SJCRH30 (cell line): ENCODE results near the gene DTNA. TPM values are rescaled to one million over a fixed set of nuclear protein-coding genes. Genes with fewer than 3 reads are reported as not detected.
A peak's percentile ranks its signal among the peaks of the same experiment; 100 is the strongest.
"Not testable (repeated sequence)": the region's sequence is repeated elsewhere in the genome, so short reads cannot be mapped to it uniquely, and the experiment has no call there.

Experiments used
- DNase-seq, 2 experiments: peaks; one replicate each; pipeline ENCODE4 v3.0.0-alpha.2; 2015 to 2020
- H3K27ac ChIP-seq: fragments of 250-450 bp; sonication (Bioruptor Pico); 2 replicates; pipeline ENCODE4 v1.5.1; 2020; ENCODE audit warnings: mild to moderate bottlenecking, moderate library complexity
- H3K27me3 ChIP-seq: fragments of 250-450 bp; sonication (Bioruptor Pico); 2 replicates; pipeline ENCODE4 v1.5.1; 2020; ENCODE audit warnings: mild to moderate bottlenecking, moderate library complexity
- H3K36me3 ChIP-seq: fragments of 250-450 bp; sonication (Bioruptor Pico); 2 replicates; pipeline ENCODE4 v1.5.1; 2020; ENCODE audit warnings: mild to moderate bottlenecking, moderate library complexity
- H3K4me1 ChIP-seq: fragments of 250-450 bp; sonication (Bioruptor Pico); 2 replicates; pipeline ENCODE4 v1.5.1; 2020; ENCODE audit warnings: mild to moderate bottlenecking, moderate library complexity
- H3K4me3 ChIP-seq: fragments of 250-450 bp; sonication (Bioruptor Pico); 2 replicates; pipeline ENCODE4 v1.5.1; 2020; ENCODE audit warnings: mild to moderate bottlenecking, moderate library complexity
- H3K9me3 ChIP-seq: fragments of 250-450 bp; sonication (Bioruptor Pico); replicated peaks from 2 replicates; pipeline ENCODE4 v1.5.1; 2020; ENCODE audit warnings: mild to moderate bottlenecking, moderate library complexity
- total RNA-seq: library from RNA; depleted of rRNA; stranded (reverse); fragments of >200 nt; shearing (Covaris generic); gene quantifications from 2 replicates; pipeline ENCODE4 v1.2.3, GENCODE V29; 2014

Gene DTNA
- total RNA-seq, 1 experiment from 2014 or later, result 11.9 TPM

- Histone ChIP-seq H3K27me3 (no peaks in the 10 kb centered on the region), H3K36me3 (no peaks in the 10 kb centered on the region), H3K4me1 (peaks cover 23% of the 10 kb centered on the region), H3K27ac (peak overlapping the region; percentile 86), H3K4me3 (peak overlapping the region; percentile 37), H3K9me3 (no peaks in the 10 kb centered on the region)
- peak; percentile 57 to 82 for DNase-seq
These were observed 2.4 kb upstream of the DTNA start for GRCh38 chr18:34707670-34708069.

DNA sequence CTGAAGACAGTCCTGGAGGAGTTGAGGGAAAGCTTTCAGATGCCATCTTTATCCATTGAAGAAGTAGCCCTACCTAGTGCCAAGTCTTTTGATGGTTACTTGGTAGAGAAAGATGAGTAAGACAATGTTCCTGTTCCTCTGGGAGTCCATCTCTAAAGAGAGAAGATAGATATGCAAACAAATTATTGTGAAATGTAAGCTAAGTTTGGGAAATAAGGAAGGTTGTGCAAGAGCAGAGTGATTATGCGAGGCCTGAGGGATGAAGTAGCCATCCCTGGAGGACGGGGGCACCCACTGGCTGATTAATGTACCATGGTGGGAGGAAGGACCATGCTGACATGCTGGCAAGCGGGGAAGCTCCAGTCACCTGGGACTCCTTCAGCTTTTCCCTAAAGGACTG lies 994 bp upstream of the DTNA start:
- Histone ChIP-seq H3K4me3 (no peak overlapping the region), H3K36me3 (no peaks in the 10 kb centered on the region), H3K27ac (no peak overlapping the region), H3K4me1 (peaks cover 23% of the 10 kb centered on the region), H3K27me3 (no peaks in the 10 kb centered on the region), H3K9me3 (no peaks in the 10 kb centered on the region)
- DNase-seq, result no peak

DNA sequence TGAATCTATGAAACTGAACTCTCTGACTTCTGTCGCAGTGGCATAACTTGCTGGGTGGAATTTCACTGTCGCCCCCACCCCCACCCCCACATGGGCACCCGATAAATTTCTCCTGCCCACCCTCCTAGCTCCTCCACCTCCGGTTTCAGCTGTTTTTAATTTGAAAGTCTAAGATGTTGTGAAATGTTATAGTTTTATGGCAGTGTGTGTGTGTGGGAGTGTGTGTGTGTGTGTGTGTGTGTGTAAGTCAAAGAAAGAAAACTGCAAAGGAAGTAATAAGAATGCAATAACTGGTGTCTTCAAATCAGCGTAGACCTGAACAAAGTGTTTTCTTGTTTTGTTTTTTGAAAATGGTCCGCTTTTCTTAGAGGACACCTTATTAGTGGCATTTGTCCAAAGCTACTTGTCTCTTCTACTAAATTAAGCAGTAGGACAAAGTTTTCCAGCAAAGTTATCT lies 388 bp downstream of the DTNA start:
- DNase-seq, result no peak

GRCh38 chr18:34710934-34711333 lies 836 bp downstream of the DTNA start:
- H3K9me3 ChIP-seq, result no peaks in the 10 kb centered on the region
- H3K4me1 ChIP-seq, result peaks cover 23% of the 10 kb centered on the region
- H3K27ac ChIP-seq, result peak overlapping the region; percentile 48
- H3K4me3 ChIP-seq, result peak overlapping the region; percentile 61
- H3K27me3 ChIP-seq, result no peaks in the 10 kb centered on the region
- H3K36me3 ChIP-seq, result no peaks in the 10 kb centered on the region
- peak; percentile 31 to 61 for DNase-seq

More for the DNA sequence above, 388 bp downstream of the DTNA start:
- Histone ChIP-seq H3K4me1 (peaks cover 23% of the 10 kb centered on the region), H3K9me3 (no peaks in the 10 kb centered on the region), H3K36me3 (no peaks in the 10 kb centered on the region), H3K27ac (peak overlapping the region; percentile 48), H3K4me3 (peak overlapping the region; percentile 61), H3K27me3 (no peaks in the 10 kb centered on the region)

DNA sequence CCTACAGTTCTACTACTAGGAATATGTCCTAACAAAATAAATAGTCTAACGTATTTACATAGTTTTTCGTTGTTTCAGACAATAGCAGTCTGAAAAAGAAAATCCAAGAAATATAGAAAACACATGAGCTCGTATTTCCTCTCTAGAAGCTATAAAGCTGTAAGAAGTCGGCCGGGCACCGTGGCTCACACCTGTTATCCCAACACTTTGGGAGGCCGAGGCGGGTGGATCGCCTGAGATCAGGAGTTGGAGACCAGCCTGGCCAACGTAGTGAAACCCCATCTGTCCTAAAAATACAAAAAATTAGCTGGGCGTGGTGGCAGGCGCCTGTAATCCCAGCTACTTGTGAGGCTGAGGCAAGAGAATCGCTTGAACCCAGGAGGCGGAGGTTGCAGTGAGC lies 6.0 kb downstream of the DTNA start:
- not testable (repeated sequence) for H3K27ac ChIP-seq, H3K9me3 ChIP-seq, DNase-seq, H3K4me3 ChIP-seq, H3K36me3 ChIP-seq, H3K4me1 ChIP-seq, H3K27me3 ChIP-seq

- no peaks in the 10 kb centered on the region for H3K27me3 ChIP-seq
- H3K4me1 ChIP-seq, result no peaks in the 10 kb centered on the region
- DNase-seq, result no peak
These were observed 8.5 kb downstream of the DTNA start for GRCh38 chr18:34718610-34719009.

DNA sequence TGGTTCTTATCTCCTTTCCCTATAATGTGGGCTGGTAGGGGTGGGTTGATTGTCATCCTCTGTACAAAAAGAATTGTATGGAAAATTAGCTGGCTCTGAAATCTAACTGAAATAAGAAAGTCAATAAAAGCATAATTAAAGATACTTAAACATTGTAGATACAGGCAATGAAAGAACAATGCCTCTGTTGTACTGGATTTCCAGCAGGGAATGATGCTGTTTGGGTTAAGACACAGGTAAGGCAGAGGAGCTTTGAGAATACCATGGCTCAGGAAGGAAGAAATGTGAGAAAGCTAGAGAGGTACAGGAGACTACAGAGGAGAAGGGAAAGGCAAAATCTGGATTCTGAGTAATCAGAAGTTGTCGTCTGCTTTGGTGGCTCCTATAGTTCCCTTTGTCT lies 10.1 kb downstream of the DTNA start:
- no peak overlapping the region for H3K4me3 ChIP-seq
- no peak overlapping the region for H3K27ac ChIP-seq
- no peaks in the 10 kb centered on the region for H3K9me3 ChIP-seq
- no peaks in the 10 kb centered on the region for H3K4me1 ChIP-seq
- no peaks in the 10 kb centered on the region for H3K27me3 ChIP-seq
- no peaks in the 10 kb centered on the region for H3K36me3 ChIP-seq
- DNase-seq, result no peak

More at GRCh38 chr18:34718610-34719009, 8.5 kb downstream of the DTNA start:
- Histone ChIP-seq H3K36me3 (no peaks in the 10 kb centered on the region), H3K9me3 (no peaks in the 10 kb centered on the region), H3K27ac (no peak overlapping the region), H3K4me3 (no peak overlapping the region)

- no peak for DNase-seq
- no peak overlapping the region for H3K27ac ChIP-seq
- H3K36me3 ChIP-seq, result no peaks in the 10 kb centered on the region
- H3K4me1 ChIP-seq, result no peaks in the 10 kb centered on the region
- no peaks in the 10 kb centered on the region for H3K27me3 ChIP-seq
- H3K4me3 ChIP-seq, result no peak overlapping the region
- H3K9me3 ChIP-seq, result no peaks in the 10 kb centered on the region
These were observed 13.0 kb downstream of the DTNA start for GRCh38 chr18:34723143-34723542.

GRCh38 chr18:34725737-34726136 lies 15.6 kb downstream of the DTNA start:
- not testable (repeated sequence) for H3K36me3 ChIP-seq

DNA sequence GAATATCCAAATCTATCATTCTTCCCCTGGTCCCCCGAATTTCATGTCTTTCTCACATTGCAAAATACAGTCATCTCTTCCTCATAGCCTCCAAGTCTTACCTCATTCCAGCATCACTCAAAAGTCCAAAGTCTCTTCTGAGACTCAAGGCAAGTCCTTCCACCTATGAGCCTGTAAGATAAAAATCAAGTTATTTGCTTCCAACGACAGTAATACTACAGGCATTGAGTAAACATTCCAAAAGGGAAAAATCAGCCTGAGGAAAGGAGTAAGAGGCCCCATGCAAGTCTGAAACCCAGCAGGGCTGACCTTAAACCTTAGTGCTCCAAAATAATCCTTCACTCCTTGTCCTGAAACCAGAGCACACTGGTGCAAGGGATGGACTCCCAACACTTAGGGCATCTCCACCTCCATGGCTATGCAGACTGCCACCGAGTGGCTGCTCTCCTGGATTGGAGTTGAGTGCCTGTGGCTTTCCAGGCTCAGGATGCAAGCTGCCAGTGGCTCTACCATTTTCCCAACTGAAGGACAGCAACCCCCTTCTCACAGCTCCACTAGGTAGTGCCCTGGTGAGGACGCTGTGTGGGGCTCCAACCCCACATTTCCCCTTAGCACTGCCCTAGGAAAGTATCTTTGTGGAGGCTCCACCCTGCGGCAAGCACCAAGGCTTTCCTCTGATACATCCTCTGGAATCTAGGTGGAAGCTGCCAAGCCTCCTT lies 16.3 kb downstream of the DTNA start:
- Histone ChIP-seq H3K9me3 (no peaks in the 10 kb centered on the region), H3K4me3 (no peak overlapping the region), H3K4me1 (no peaks in the 10 kb centered on the region), H3K27me3 (no peaks in the 10 kb centered on the region), H3K36me3 (no peaks in the 10 kb centered on the region), H3K27ac (no peak overlapping the region)
- DNase-seq, result no peak

More at GRCh38 chr18:34725737-34726136, 15.6 kb downstream of the DTNA start:
- H3K4me1 ChIP-seq, H3K9me3 ChIP-seq, H3K27ac ChIP-seq, H3K27me3 ChIP-seq, DNase-seq, H3K4me3 ChIP-seq: not testable (repeated sequence)

GRCh38 chr18:34729264-34729663 lies 19.2 kb downstream of the DTNA start:
- Histone ChIP-seq H3K4me1 (no peaks in the 10 kb centered on the region), H3K27me3 (no peaks in the 10 kb centered on the region), H3K4me3 (no peak overlapping the region), H3K36me3 (no peaks in the 10 kb centered on the region), H3K27ac (no peak overlapping the region), H3K9me3 (no peaks in the 10 kb centered on the region)
- DNase-seq, result peak in 1 of 2 experiments; percentile 15

DNA sequence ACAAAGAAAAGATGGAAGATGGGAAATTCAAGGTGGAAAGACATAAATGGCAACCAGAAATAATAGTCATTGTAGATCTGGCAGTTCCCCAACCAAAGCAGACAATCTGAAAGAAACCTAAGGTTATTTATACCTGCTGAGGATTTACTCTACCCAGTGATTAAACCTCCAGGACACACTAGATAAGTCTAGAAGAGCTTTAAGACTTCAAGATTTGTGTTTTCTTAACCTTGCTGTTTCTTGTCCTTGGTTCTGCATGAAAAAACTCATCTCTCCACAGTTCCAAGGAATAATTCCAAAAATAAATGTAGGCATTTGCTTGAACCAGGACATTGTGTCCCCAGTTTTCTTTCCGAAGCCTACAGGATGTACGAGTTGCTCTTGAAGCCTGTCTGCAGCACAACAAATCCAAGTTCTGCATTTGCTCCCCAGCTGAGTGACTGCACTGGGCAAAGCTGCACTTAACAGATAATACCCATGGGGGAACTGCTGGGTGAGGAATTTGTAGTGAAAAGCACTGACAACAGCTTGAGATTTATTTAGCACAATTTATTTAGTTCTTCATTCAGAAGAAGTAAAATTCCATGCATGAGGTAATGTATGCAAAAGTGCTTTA lies 19.8 kb downstream of the DTNA start:
- Histone ChIP-seq H3K27me3 (no peaks in the 10 kb centered on the region), H3K4me1 (no peaks in the 10 kb centered on the region), H3K9me3 (no peaks in the 10 kb centered on the region), H3K4me3 (no peak overlapping the region), H3K36me3 (no peaks in the 10 kb centered on the region), H3K27ac (no peak overlapping the region)
- DNase-seq, result no peak

- H3K27ac ChIP-seq, result no peak overlapping the region
- no peak for DNase-seq
- H3K9me3 ChIP-seq, result no peaks in the 10 kb centered on the region
- no peaks in the 10 kb centered on the region for H3K4me1 ChIP-seq
- no peaks in the 10 kb centered on the region for H3K36me3 ChIP-seq
- H3K4me3 ChIP-seq, result no peak overlapping the region
- H3K27me3 ChIP-seq, result no peaks in the 10 kb centered on the region
These were observed 20.7 kb downstream of the DTNA start for GRCh38 chr18:34730774-34731173.

GRCh38 chr18:34734056-34734455 lies 24.0 kb downstream of the DTNA start:
- no peaks in the 10 kb centered on the region for H3K36me3 ChIP-seq
- no peak overlapping the region for H3K4me3 ChIP-seq
- no peaks in the 10 kb centered on the region for H3K9me3 ChIP-seq
- H3K27ac ChIP-seq, result no peak overlapping the region
- no peak for DNase-seq
- H3K4me1 ChIP-seq, result peaks cover 9% of the 10 kb centered on the region; the same call in 1 of the 2 replicates
- H3K27me3 ChIP-seq, result no peaks in the 10 kb centered on the region

- not testable (repeated sequence) for H3K4me1 ChIP-seq, H3K36me3 ChIP-seq, H3K4me3 ChIP-seq, DNase-seq, H3K27me3 ChIP-seq, H3K27ac ChIP-seq, H3K9me3 ChIP-seq
These were observed 24.4 kb downstream of the DTNA start for GRCh38 chr18:34734526-34734925.
